ENCODE measurements around the gene PRR19.

DNA sequence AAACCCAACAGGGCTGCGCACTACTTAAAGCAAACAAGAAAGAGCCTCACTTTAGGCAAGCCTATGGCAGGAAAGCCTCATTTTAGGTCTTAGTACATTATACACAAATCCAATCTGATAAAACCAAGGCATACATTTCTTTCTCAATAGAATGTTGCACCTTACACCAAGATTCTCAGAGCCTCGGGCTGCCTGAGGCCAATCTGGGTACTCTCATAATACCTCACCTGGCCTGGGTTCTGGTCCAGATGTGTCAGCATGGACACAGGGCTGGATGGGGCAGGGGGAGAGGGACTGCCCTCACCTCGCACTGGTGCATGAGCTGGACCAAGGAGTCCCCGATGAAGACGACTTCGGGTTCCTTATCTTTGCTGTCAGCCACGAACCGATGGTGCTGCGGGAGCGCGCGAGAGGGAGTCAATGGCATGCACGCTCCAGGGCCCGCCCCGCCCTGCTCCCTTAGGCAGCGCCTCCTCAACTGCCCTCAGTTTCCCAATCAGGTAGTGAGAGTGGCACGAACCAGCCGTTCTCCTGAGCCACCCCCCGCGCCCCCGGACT, at the start of gene PRR19:
- TF ChIP-seq, protein P1, sequence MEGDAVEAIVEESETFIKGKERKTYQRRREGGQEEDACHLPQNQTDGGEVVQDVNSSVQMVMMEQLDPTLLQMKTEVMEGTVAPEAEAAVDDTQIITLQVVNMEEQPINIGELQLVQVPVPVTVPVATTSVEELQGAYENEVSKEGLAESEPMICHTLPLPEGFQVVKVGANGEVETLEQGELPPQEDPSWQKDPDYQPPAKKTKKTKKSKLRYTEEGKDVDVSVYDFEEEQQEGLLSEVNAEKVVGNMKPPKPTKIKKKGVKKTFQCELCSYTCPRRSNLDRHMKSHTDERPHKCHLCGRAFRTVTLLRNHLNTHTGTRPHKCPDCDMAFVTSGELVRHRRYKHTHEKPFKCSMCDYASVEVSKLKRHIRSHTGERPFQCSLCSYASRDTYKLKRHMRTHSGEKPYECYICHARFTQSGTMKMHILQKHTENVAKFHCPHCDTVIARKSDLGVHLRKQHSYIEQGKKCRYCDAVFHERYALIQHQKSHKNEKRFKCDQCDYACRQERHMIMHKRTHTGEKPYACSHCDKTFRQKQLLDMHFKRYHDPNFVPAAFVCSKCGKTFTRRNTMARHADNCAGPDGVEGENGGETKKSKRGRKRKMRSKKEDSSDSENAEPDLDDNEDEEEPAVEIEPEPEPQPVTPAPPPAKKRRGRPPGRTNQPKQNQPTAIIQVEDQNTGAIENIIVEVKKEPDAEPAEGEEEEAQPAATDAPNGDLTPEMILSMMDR (IDR thresholded peaks at IDR 0.05), result no peak
- no peak for TF ChIP-seq EZH2 (IDR thresholded peaks at IDR 0.05; ENCODE audit: borderline replicate concordance, insufficient read depth, low read depth, low read length, poor library complexity, severe bottlenecking)

Measured in B cell (primary cell).